HepG2 (cell line): ENCODE measurements around the gene IRF2. TPM values are rescaled to one million over a fixed set of nuclear protein-coding genes. Genes with fewer than 3 reads are reported as not detected.
A peak's percentile ranks its signal among the peaks of the same experiment; 100 is the strongest.

Experiments
- ATAC-seq: fragments of 200-7000 bp; cut with Tn5 transposase; 3 replicates; pipeline ENCODE4 v1.9.1; 2020; ENCODE audit warnings: mild to moderate bottlenecking, moderate library complexity
- BruUV-seq: library from RNA; stranded (reverse); fragments of 400-500 nt; replicated peaks from 2 replicates; lab custom pipeline; 2021; lab: Mats Ljungman, UMichigan
- CTCF ChIA-PET: fragments of 300-600 bp; formaldehyde crosslinking; extraction: SDS; loops from one replicate; lab custom pipeline; 2021; ENCODE audit warnings: low total read pairs, inconsistent platforms, low intra/inter-chr PET ratio; lab: Yijun Ruan, JAX
- POLR2A ChIA-PET: fragments of 350-600 bp; sonication (Branson Sonifier 250); formaldehyde crosslinking; loops from one replicate; lab custom pipeline; 2020; ENCODE audit warnings: antibody characterized with exemption, inconsistent platforms; lab: Yijun Ruan, JAX
- DNase-seq: peaks from one replicate; pipeline ENCODE4 v3.0.0-alpha.2; 2015; ENCODE audit warnings: low spot score
- FAIRE-seq: peaks from 3 replicates; lab custom pipeline; 2011; peaks lifted over from hg19 to GRCh38; lab: Jason Lieb, UNC
- H2AFZ ChIP-seq: one replicate; pipeline ENCODE4 v1.6.1; 2011; ENCODE audit warnings: low read length, inconsistent platforms
- H3K27ac ChIP-seq: fragments of 300-600 bp; 3 replicates; pipeline ENCODE4 v1.8.0; 2011; ENCODE audit warnings: mixed run types, mild to moderate bottlenecking, mixed read lengths, low read length, inconsistent platforms; ENCODE audit not compliant: insufficient read depth; ENCODE audit errors: extremely low read length
- H3K27me3 ChIP-seq, 2 experiments: fragments of 200-600 bp in 1 of 2; 2 replicates in 1 of 2; 3 replicates in 1 of 2; pipeline versions ENCODE4 v1.6.0 to v1.8.0; 2011; ENCODE audit warnings: low read length in 2 of 2, mild to moderate bottlenecking in 2 of 2, moderate library complexity in 2 of 2, inconsistent platforms in 1 of 2; ENCODE audit not compliant: insufficient read depth in 2 of 2, control insufficient read depth in 1 of 2
- H3K36me3 ChIP-seq, 2 experiments: fragments of 200-600 bp in 1 of 2; replicated peaks in 1 of 2; 2 replicates in 1 of 2; 3 replicates in 1 of 2; pipeline versions ENCODE4 v1.5.1 to v1.8.0; 2011; ENCODE audit warnings: low read length in 2 of 2, inconsistent platforms in 1 of 2; ENCODE audit not compliant: insufficient read depth in 2 of 2, control insufficient read depth in 1 of 2
- H3K4me1 ChIP-seq: 2 replicates; pipeline ENCODE4 v1.5.1; 2012; ENCODE audit warnings: low read length, inconsistent platforms; ENCODE audit not compliant: insufficient read depth
- H3K4me2 ChIP-seq: 2 replicates; pipeline ENCODE4 v1.6.0; 2011; ENCODE audit warnings: low read depth, low read length, inconsistent platforms
- H3K4me3 ChIP-seq, 3 experiments: fragments of 200-600 bp in 1 of 3; sonication (generic), shearing (Covaris generic) in 1 of 3; replicated peaks in 1 of 3; 2 replicates each; pipeline ENCODE4 v1.5.1; 2011 to 2016; ENCODE audit warnings: low read length in 3 of 3, inconsistent platforms in 2 of 3, low read depth in 2 of 3, mild to moderate bottlenecking in 2 of 3, control low read depth in 1 of 3, mixed read lengths in 1 of 3; ENCODE audit not compliant: insufficient read depth in 1 of 3
- H3K79me2 ChIP-seq: one replicate; pipeline ENCODE4 v1.6.1; 2011; ENCODE audit warnings: low read length, inconsistent platforms; ENCODE audit not compliant: insufficient read depth
- H3K9ac ChIP-seq: 2 replicates; pipeline ENCODE4 v1.6.0; 2011; ENCODE audit warnings: mild to moderate bottlenecking, low read depth, low read length, inconsistent platforms; ENCODE audit not compliant: insufficient read depth
- H3K9me3 ChIP-seq: 2 replicates; pipeline ENCODE4 v1.5.1; 2012; ENCODE audit warnings: mild to moderate bottlenecking, low read length
- H4K20me1 ChIP-seq: 2 replicates; pipeline ENCODE4 v1.6.0; 2011; ENCODE audit warnings: inconsistent platforms, mild to moderate bottlenecking, low read length, moderate library complexity; ENCODE audit not compliant: insufficient read depth
- FOXA1 ChIP-seq, 2 experiments: fragments of 450-650 bp in 1 of 2; sonication (generic) in 1 of 2; formaldehyde crosslinking in 1 of 2; IDR thresholded peaks; 2 replicates each; pipeline versions ENCODE4 v1.4.0 to v1.6.1; 2016 to 2020; ENCODE audit warnings: missing genetic modification reagents in 1 of 2
- FOXA3 ChIP-seq: IDR thresholded peaks from 2 replicates; pipeline ENCODE4 v1.6.1; 2016; ENCODE audit warnings: missing genetic modification reagents, missing compliant biosample characterization
- MIXL1 ChIP-seq: IDR thresholded peaks from 2 replicates; pipeline ENCODE4 v1.6.1; 2016
- NR2F1 ChIP-seq, 2 experiments: fragments of 450-650 bp in 1 of 2; formaldehyde crosslinking in 1 of 2; IDR thresholded peaks; 2 replicates each; pipeline versions ENCODE4 v1.5.0 to v1.6.1; 2016 to 2020; ENCODE audit warnings: mild to moderate bottlenecking in 1 of 2, missing compliant biosample characterization in 1 of 2, missing genetic modification reagents in 1 of 2, moderate library complexity in 1 of 2
- NR3C1 ChIP-seq: sonication (generic); formaldehyde crosslinking; IDR thresholded peaks from 2 replicates; pipeline ENCODE4 v1.4.0; 2020; ENCODE audit warnings: missing genetic modification reagents
- RARG ChIP-seq: sonication (generic); formaldehyde crosslinking; IDR thresholded peaks from 2 replicates; pipeline ENCODE4 v1.4.0; 2020; ENCODE audit warnings: low read depth, mild to moderate bottlenecking, missing genetic modification reagents
- ZNF12 ChIP-seq: sonication (generic); formaldehyde crosslinking; IDR thresholded peaks from 2 replicates; pipeline ENCODE4 v1.5.0; 2020; ENCODE audit warnings: missing genetic modification reagents
- ZNF564 ChIP-seq: sonication (generic); formaldehyde crosslinking; IDR thresholded peaks from 2 replicates; pipeline ENCODE4 v1.8.1; 2023; ENCODE audit warnings: mild to moderate bottlenecking, missing genetic modification reagents
- WGBS: methylation state at CpG from one replicate; pipeline ENCODE4 v1.1.6; 2017; ENCODE audit warnings: low lambda C conversion rate; 5-methylcytosine and 5-hydroxymethylcytosine counted together
- in situ Hi-C: cut with HindIII; loops from 2 replicates; pipeline ENCODE4 v1.10.0; 2017; ENCODE audit warnings: low pct_unique_long_range_greater_than_20kb; ENCODE audit not compliant: extremely low pct_ligation_motif_present
- intact Hi-C: fragments of 100-400 bp; cut with micrococcal nuclease; formaldehyde crosslinking; loops from one replicate; pipeline ENCODE4 v1.10.0; 2022; ENCODE audit not compliant: unreplicated experiment
- polyA plus RNA-seq, 8 experiments: library from polyadenylated mRNA; depleted of rRNA in 3 of 8; stranded (reverse) in 7 of 8; unstranded in 1 of 8; fragments of >200 nt; fragmentation: Illumina TruSeq in 4 of 8; extraction: Trizol in 4 of 8; gene quantifications; 2 replicates each; pipeline versions ENCODE4 v1.2.1 to v1.2.3, GENCODE V29; 2011 to 2016; ENCODE audit warnings: low read depth in 4 of 8, missing spikeins in 1 of 8, mixed read lengths in 1 of 8; ENCODE audit not compliant: insufficient read depth in 1 of 8
- total RNA-seq, 5 experiments: library from RNA; depleted of rRNA; stranded (reverse); fragments of >200 nt; fragmentation: Illumina TruSeq; extraction: Trizol; gene quantifications; 2 replicates each; pipeline ENCODE4 v1.2.3, GENCODE V29; 2016; ENCODE audit warnings: low read depth in 1 of 5
- TF ChIP-seq, protein P1 (sequence below): sonication (generic); formaldehyde crosslinking; conservative IDR thresholded peaks from 2 replicates; pipeline ENCODE4 v1.4.0; 2020; ENCODE audit warnings: mild to moderate bottlenecking, missing genetic modification reagents, moderate library complexity
- TF ChIP-seq, protein P2 (sequence below): sonication (generic); formaldehyde crosslinking; IDR thresholded peaks from 2 replicates; pipeline ENCODE4 v1.4.0; 2020; ENCODE audit warnings: missing genetic modification reagents, mild to moderate bottlenecking, borderline replicate concordance

The IRF2 gene
- total and polyA plus RNA-seq, 2 of the 13 experiments (the other 11 are each of a cell fraction or from before 2014, with no cell fraction given), result 15.5 to 28.8 TPM

DNA sequence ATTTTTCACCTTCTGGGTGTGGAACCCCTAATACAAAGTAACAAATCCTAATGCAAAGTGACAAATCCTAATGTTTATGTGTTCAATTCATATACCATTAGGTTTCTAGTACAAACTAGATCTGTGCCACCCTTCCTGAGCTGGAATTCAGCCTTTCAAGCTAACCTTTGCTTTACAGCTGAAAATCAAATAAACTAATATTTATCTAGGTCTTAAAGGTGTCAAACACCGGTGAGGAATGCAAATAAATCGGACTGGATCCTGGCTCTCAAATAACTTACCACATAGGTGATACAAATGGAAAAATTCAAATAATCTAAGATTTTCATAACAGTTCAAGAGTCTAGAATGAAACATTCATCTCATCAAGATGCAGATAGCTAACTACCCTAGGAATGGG, 11.6 kb downstream of the IRF2 start (continued):
- TF ChIP-seq, protein P1, sequence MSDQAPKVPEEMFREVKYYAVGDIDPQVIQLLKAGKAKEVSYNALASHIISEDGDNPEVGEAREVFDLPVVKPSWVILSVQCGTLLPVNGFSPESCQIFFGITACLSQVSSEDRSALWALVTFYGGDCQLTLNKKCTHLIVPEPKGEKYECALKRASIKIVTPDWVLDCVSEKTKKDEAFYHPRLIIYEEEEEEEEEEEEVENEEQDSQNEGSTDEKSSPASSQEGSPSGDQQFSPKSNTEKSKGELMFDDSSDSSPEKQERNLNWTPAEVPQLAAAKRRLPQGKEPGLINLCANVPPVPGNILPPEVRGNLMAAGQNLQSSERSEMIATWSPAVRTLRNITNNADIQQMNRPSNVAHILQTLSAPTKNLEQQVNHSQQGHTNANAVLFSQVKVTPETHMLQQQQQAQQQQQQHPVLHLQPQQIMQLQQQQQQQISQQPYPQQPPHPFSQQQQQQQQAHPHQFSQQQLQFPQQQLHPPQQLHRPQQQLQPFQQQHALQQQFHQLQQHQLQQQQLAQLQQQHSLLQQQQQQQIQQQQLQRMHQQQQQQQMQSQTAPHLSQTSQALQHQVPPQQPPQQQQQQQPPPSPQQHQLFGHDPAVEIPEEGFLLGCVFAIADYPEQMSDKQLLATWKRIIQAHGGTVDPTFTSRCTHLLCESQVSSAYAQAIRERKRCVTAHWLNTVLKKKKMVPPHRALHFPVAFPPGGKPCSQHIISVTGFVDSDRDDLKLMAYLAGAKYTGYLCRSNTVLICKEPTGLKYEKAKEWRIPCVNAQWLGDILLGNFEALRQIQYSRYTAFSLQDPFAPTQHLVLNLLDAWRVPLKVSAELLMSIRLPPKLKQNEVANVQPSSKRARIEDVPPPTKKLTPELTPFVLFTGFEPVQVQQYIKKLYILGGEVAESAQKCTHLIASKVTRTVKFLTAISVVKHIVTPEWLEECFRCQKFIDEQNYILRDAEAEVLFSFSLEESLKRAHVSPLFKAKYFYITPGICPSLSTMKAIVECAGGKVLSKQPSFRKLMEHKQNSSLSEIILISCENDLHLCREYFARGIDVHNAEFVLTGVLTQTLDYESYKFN (CRISPR knock-in tag), result peak; percentile 69
- TF ChIP-seq NR2F1 (CRISPR knock-in tag; IDR thresholded peaks at IDR 0.05) (peak in 1 of 2 experiments; percentile 71; a peak in 2 of 4 replicates), FOXA1 (IDR thresholded peaks at IDR 0.05) (no peak), FOXA1 (CRISPR knock-in tag; IDR thresholded peaks at IDR 0.05) (peak; percentile 60), FOXA3 (peak; percentile 67)

DNA sequence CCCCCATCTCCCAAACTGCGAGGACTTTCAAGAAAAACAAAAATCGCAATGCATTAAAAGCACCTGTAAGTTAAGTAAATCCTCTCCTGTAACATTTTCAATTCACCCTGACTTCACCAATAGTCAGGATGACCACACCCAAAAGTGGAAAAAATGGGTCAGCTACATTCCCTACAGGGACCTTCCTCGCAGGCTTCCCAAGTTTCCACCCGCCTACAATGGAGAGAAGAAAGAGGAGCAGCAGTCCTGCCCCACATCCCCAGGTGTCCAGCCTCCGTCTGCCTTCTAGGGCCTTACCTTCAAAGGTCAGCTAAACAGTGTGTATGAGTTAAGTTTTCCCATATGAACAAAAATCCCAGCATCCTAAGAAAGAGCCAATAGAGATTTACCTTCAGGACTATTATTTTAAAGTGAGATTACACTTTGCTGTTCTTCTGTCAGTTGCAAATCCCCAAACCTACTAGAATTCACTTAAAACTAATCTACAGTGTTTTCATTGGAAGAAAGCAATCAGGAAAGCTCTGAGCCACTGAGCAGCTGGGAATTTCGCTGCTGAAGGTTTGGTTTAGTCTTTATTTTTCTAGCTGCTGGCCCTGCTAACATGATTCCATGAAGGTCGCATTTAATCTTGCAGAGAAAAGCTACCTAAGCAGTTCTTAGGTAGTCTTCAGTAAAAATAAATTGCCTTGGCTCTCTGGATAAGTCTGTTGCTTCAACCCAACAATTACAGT, 12.5 kb downstream of the IRF2 start:
- Histone ChIP-seq H2AFZ (no peak overlapping the region), H3K9ac (no peak overlapping the region)
- ATAC-seq, result no peak
- TF ChIP-seq MIXL1 (CRISPR knock-in tag), result no peak
- no peak for TF ChIP-seq RARG (CRISPR knock-in tag)
- TF ChIP-seq, protein P2, sequence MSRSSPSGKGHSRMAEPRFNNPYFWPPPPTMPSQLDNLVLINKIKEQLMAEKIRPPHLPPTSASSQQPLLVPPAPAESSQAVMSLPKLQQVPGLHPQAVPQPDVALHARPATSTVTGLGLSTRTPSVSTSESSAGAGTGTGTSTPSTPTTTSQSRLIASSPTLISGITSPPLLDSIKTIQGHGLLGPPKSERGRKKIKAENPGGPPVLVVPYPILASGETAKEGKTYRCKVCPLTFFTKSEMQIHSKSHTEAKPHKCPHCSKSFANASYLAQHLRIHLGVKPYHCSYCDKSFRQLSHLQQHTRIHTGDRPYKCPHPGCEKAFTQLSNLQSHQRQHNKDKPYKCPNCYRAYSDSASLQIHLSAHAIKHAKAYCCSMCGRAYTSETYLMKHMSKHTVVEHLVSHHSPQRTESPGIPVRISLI (CRISPR knock-in tag), result no peak
- no peak for TF ChIP-seq NR3C1 (CRISPR knock-in tag)
- peak; percentile 56; the same call in 1 of the 2 replicates for TF ChIP-seq ZNF12 (CRISPR knock-in tag)
- no peak for TF ChIP-seq ZNF564 (CRISPR knock-in tag)
- TF ChIP-seq, all 625 proteins: peak for 1
- FAIRE-seq, result no peak
- Histone ChIP-seq H3K27ac (no peak overlapping the region), H3K4me1 (peaks cover 42% of the 10 kb centered on the region), H4K20me1 (peaks cover 47% of the 10 kb centered on the region), H3K27me3 (no peaks in the 10 kb centered on the region), H3K36me3 (peaks cover 0 to 5% of the 10 kb centered on the region in 2 experiments; a peak in 2 of 5 replicates), H3K79me2 (peaks cover 75% of the 10 kb centered on the region), H3K9me3 (no peaks in the 10 kb centered on the region), H3K4me3 (no peak overlapping the region), H3K4me2 (no peak overlapping the region)
- in situ Hi-C loops (no loop called here), intact Hi-C loops (loop anchor here (2.0 to 10.0 kb wide), 2 partner anchors 21 to 1273 kb away; no protein-coding TSS in a partner anchor)
- BruUV-seq, result no TSS peak
- CTCF ChIA-PET, result no interaction called here
- no peak for DNase-seq
- POLR2A ChIA-PET, result interaction anchor here (0.8 to 2.2 kb wide), 4 partner anchors 13 to 115 kb away, joined by 3 to 16 read pairs (median 4); partner anchors contain the start of gene IRF2
- over 99% methylated on average over 7 of the region's 7 CpGs for WGBS
